Cardiac muscle cell (in vitro differentiated cells and primary cell): ENCODE data around the gene IRX2. TPM values are rescaled to one million over a fixed set of nuclear protein-coding genes. Genes with fewer than 3 reads are reported as not detected.

Experiments
- DNase-seq, 2 donors: peaks; one replicate each; pipeline versions ENCODE4 v3.0.0 to v3.0.0-alpha.2; 2010 to 2017; ENCODE audit warnings: low read depth in 1 of 2, low spot score in 1 of 2
- H3K27ac ChIP-seq: fragments of 200-600 bp; sonication (generic); 2 replicates; pipeline ENCODE4 v1.5.1; 2016
- H3K27me3 ChIP-seq: fragments of 200-600 bp; sonication (generic); 2 replicates; pipeline ENCODE4 v1.6.0; 2016; ENCODE audit warnings: control low read depth
- H3K36me3 ChIP-seq: fragments of 200-600 bp; sonication (generic); 2 replicates; pipeline ENCODE4 v1.5.1; 2016; ENCODE audit warnings: control low read depth
- H3K4me1 ChIP-seq: fragments of 200-600 bp; sonication (generic); 2 replicates; pipeline ENCODE4 v1.8.1; 2017; ENCODE audit warnings: low read depth, mild to moderate bottlenecking, mixed run types
- H3K4me3 ChIP-seq: fragments of 200-600 bp; sonication (generic); 2 replicates; pipeline ENCODE4 v1.5.1; 2016; ENCODE audit warnings: mild to moderate bottlenecking
- H3K9me3 ChIP-seq: fragments of 200-600 bp; sonication (generic); 2 replicates; pipeline ENCODE4 v1.5.1; 2017; ENCODE audit warnings: low read depth, mild to moderate bottlenecking, control low read depth
- CTCF ChIP-seq: IDR thresholded peaks from 2 replicates; pipeline ENCODE4 v1.5.1; 2012; ENCODE audit warnings: low read depth, mild to moderate bottlenecking, low read length
- polyA plus RNA-seq: library from polyadenylated mRNA; unstranded; fragments of >200 nt; fragmentation: Nextera tagmentation; extraction: Ambion mirVana; gene quantifications from 2 replicates; pipeline ENCODE4 v1.2.1, GENCODE V29; 2016
- total RNA-seq: library from RNA; depleted of rRNA; stranded (reverse); fragments of >200 nt; gene quantifications from 2 replicates; pipeline ENCODE4 v1.2.3, GENCODE V29; 2016

IRX2 gene
- total and polyA plus RNA-seq, 2 experiments from 2014 or later = 55.2 to 122 TPM

- H3K4me3 ChIP-seq = no peak overlapping the region
- TF ChIP-seq CTCF = no peak
- H3K27me3 ChIP-seq = peaks cover 50% of the 10 kb centered on the region
- no peaks in the 10 kb centered on the region for H3K4me1 ChIP-seq
- DNase-seq = no peak
- no peaks in the 10 kb centered on the region for H3K9me3 ChIP-seq
- H3K27ac ChIP-seq = no peak overlapping the region
- H3K36me3 ChIP-seq = no peaks in the 10 kb centered on the region
Measured at GRCh38 chr5:2729189-2729588, 22.3 kb downstream of the IRX2 start.

- DNase-seq = no peak
- H3K4me1 ChIP-seq = no peaks in the 10 kb centered on the region
- no peaks in the 10 kb centered on the region for H3K9me3 ChIP-seq
- H3K27ac ChIP-seq = no peak overlapping the region
- no peak for TF ChIP-seq CTCF
- H3K36me3 ChIP-seq = no peaks in the 10 kb centered on the region
- peaks cover 36% of the 10 kb centered on the region for H3K27me3 ChIP-seq
- no peak overlapping the region for H3K4me3 ChIP-seq
Measured at GRCh38 chr5:2727550-2727949, 23.9 kb downstream of the IRX2 start.

- peaks cover 30% of the 10 kb centered on the region for H3K27me3 ChIP-seq
- H3K9me3 ChIP-seq = no peaks in the 10 kb centered on the region
- TF ChIP-seq CTCF = no peak
- H3K36me3 ChIP-seq = no peaks in the 10 kb centered on the region
- no peaks in the 10 kb centered on the region for H3K4me1 ChIP-seq
- no peak overlapping the region for H3K4me3 ChIP-seq
- H3K27ac ChIP-seq = no peak overlapping the region
- DNase-seq = no peak
Measured at GRCh38 chr5:2725980-2726765, 25.3 kb downstream of the IRX2 start.

- Histone ChIP-seq H3K9me3 (no peaks in the 10 kb centered on the region), H3K27ac (no peak overlapping the region), H3K27me3 (peaks cover 27% of the 10 kb centered on the region), H3K4me1 (no peaks in the 10 kb centered on the region), H3K36me3 (no peaks in the 10 kb centered on the region), H3K4me3 (no peak overlapping the region)
- no peak for TF ChIP-seq CTCF
- DNase-seq = no peak
Measured at GRCh38 chr5:2724831-2725230, 26.6 kb downstream of the IRX2 start.

GRCh38 chr5:2724031-2724581, 27.4 kb downstream of the IRX2 start:
- DNase-seq = no peak

More at GRCh38 chr5:2724031-2724581, 27.4 kb downstream of the IRX2 start:
- TF ChIP-seq CTCF = no peak
- no peak overlapping the region for H3K27ac ChIP-seq
- peaks cover 26% of the 10 kb centered on the region for H3K27me3 ChIP-seq
- no peaks in the 10 kb centered on the region for H3K9me3 ChIP-seq
- no peak overlapping the region for H3K4me3 ChIP-seq
- H3K36me3 ChIP-seq = no peaks in the 10 kb centered on the region
- H3K4me1 ChIP-seq = no peaks in the 10 kb centered on the region
